GM19238 (cell line): ENCODE data around the gene ECHDC3.
A peak's percentile ranks its signal among the peaks of the same experiment; 100 is the strongest.
"Not testable (repeated sequence)": the region's sequence is repeated elsewhere in the genome, so short reads cannot be mapped to it uniquely, and the experiment has no call there.

Source experiments
- DNase-seq: peaks from one replicate; pipeline ENCODE4 v3.0.0; 2011; ENCODE audit warnings: low spot score; ENCODE audit not compliant: insufficient read length

ECHDC3 gene

DNA sequence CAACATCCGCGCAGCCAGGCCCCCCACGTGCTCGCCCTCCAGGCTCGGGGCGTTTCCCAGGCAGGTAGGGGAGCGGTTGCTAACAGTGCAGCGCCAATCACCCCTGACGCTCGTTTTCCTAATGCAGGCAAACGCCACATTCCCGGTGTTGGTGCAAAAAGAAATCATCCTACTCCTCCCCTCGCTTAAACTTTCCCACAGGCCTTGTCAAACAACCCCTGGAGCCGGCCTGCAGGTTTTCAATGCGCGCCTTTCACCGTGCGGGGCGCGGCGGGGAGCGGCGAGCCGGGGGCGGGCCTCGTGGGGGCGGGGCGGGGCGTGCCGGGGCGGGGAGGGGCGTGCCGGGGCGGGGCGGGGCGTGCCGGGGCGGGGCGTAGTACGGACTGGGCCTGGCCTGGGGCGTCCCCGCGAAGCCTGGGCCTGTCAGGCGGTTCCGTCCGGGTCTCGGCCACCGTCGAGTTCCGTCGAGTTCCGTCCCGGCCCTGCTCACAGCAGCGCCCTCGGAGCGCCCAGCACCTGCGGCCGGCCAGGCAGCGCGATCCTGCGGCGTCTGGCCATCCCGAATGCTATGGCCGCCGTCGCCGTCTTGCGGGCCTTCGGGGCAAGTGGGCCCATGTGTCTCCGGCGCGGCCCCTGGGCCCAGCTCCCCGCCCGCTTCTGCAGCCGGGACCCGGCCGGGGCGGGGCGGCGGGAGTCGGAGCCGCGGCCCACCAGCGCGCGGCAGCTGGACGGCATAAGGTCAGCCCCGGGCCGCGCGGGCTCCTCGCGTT, at the start of gene ECHDC3:
Gene ECHDC3 (plus strand): TSS at position 374 of the 770 bp plus-strand sequence. CDS start 195 bp downstream, at position 569.
- peak; percentile 84 for DNase-seq

DNA sequence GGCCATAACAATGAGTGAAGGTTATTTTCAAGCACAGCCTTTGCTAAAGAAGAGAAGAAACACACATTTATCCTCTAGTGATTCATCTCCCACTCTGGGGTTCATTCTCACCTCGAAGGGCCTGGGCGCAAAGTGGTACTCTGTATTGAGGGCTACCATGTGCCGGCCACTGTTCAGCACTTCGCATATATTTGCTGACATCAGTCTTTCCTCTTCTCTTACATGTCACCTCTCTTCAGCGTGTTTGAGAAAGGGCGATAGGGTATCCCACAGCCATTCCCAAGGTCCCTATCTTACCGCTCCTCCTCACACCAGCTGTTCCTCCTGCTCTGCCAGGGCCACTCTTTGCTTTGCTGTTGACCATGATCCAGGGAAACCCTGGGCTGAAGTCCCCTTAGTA, 48.8 kb upstream of the ECHDC3 start:
- DNase-seq: no peak

- DNase-seq: no peak
Observed at GRCh38 chr10:11695779-11696178, 46.4 kb upstream of the ECHDC3 start.

DNA sequence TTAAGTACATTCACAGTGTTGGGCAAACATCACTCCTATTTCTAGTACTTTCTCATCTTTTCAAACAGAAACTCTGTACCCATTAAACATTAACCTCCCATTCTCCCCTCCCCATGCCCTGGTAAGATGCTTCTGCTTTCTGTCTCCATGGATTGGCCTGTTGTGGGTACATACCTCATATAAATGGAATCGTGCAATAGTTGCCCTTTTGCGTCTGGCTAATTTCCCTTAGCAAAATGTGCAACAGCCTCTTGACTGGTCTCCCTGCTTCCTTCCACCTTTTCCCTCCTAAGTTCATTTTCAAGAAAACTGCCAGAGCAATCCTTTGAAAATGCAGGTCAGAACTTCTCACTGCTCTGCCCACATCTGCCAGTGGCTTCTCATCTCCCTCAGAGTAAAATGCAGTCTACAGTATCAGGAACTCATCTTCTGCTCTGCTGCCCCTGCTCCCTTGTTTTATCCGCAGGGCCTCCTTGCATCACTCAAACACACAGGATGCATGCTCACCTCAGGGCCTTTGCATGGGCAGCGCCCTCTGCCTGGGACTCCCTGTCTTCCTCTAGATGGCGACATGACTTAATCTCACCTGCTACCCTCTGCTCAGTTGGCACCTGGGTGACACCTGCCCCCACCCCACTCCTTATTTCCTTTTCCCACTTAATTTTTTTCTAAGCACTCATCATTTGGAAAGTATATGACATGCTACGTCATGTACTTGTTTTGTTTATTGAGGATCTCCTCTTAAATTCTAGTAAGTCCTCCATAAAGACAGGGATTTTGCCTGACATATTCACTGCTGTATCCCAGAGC, 44.3 kb upstream of the ECHDC3 start:
- peak; percentile 29 for DNase-seq

DNA sequence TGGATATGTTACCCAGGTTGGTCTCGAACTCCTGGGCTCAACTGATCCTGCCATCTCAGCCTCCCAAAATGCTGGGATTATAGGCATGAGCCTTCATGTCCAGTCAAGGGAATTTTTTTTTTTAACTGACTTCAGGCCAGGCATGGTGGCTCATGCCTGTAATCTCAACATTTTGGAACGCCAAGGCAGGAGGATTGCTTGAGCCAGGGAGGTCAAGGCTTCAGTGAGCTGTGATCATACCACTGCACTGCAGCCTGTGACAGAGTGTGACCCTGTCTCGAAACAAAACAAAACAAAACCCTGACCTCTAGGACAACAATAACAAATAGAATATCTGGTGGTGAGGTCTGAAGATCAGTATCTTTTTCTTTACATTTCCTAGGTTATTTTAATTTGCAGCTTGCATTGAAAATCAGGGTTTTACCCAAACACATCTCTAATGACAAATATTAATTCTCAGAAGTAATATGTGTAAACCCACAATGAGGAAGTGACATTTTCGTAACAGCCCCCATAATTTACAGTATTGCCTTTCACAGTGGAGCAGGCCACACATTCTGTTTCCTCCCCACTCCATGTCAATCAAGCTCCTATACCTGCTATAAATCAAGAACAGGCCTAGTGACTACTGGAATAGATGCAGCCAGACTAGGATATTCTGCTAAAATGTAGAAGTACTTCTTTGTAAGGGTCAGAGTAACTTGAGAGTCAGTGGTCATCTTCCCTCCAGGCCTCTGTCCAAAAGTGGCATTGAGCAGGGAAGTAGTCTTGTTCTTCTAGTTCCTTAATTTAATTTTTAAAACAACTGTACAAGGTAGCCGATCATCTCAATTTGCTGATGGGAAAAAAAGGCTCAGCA, 43.3 kb upstream of the ECHDC3 start:
- peak; percentile 56 for DNase-seq

DNA sequence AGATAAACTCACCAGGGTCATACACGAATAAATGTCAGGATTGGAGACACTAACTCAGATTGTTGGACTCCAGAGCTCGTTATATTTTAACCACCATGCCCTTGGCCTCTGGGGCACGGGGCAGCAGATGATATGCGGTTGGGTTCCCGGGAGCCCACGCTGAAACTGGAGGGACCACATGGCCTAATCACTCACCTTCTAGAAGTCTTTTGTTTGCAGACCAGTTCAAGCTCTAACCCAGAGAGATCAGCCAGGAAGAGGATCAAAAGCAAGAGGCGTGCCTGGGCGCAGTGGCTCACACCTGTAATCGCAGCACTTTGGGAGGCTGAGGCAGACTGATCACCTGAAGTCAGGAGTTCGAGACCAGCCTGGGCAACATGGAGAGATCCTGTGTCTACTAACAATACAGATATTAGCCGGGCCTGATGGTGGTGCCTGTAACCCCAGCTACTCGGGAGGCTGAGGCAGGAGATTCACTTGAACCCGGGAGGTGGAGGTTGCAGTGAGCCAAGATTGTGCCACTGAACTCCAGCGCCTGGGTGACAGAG, 42.6 kb upstream of the ECHDC3 start:
- DNase-seq: no peak

- DNase-seq: no peak
Observed at GRCh38 chr10:11700539-11700938, 41.6 kb upstream of the ECHDC3 start.

GRCh38 chr10:11701451-11702095, 40.6 kb upstream of the ECHDC3 start:
- no peak for DNase-seq

DNA sequence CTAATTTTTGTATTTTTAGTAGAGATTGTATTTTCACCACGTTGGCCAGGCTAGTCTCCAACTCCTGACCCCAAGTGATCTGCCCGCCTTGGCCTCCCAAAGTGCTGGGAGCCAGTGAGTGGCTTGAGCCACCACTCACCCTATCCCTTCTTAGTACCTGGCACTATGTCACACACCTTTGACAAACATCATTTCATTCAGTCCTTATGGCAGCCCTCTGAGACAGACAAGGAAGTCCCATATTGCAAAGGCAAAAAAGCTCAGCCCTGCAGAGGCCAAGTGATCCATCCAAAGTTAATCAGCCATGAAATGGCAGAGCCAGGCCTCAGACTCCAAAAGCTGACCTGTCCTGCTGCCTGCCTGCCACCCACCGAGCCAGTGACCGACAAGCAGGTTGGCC, 39.9 kb upstream of the ECHDC3 start:
- no peak for DNase-seq

DNA sequence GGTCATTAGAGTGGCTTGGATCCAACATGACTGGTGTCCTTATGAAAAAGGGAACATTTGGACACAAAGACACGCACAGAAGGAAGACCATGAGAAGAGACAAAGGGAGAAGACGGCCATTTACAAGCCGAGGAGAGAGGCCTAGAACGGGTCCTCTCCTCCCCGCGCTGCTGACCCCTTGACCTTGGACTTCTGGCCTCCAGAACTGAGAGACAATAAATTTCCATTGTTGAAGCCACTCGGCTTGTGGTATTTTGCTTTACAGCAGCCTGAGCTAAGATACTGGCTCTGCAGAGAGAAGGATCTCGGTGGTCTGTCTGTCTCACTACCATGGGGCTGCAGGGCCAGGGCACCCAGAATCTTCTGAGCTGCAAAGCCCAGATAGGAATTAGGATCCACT, 38.1 kb upstream of the ECHDC3 start:
- DNase-seq: no peak

DNA sequence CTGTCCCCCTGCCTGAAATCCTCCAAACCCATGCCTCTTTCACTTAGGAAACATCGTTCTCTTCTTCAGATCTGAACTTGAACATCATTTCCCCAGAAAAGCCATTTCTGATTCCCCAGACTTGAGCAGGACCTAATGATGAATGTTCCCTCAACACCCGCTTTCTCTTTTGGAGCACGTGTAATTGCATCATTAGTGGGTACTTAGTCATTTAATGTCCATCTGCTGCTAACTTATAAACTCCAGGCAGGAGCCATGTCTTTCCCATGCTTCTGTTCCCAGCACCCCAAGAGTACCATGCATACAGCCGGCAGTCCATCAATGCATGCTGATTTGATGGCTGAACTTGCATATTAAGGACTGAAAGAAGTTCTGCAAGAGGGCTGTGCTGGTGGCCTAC, 36.5 kb upstream of the ECHDC3 start:
- no peak for DNase-seq

DNA sequence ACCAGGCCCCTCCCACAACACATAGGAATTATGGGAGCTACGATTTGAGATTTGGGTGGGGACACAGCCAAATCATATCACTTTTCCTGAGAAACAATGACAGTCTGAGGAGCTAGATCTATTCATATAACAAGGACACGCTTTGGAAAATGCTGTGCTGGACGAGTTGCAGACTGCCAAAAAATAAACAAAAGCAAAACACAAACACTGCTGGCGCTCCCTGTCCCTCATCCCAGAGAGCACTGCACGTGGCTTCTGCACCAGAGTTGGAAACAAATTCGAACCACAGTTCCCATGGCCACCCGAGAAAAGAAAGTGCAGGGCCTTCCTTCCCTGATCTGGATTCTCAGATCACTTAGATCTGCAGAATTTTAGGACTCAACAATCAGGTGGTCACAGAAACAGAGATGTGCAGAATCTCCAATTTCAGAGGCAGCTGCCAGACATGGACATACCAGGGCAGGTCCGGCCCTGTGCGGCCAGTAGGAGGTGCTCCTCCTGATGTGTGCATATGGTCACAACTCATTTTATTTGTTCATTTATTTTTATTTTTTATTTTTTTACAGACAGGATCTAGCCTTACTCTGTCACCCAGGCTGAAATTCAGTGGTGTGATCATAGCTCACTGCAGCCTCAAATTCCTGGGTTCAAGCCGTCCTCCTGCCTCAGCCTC, 35.2 kb upstream of the ECHDC3 start:
- DNase-seq: no peak

DNA sequence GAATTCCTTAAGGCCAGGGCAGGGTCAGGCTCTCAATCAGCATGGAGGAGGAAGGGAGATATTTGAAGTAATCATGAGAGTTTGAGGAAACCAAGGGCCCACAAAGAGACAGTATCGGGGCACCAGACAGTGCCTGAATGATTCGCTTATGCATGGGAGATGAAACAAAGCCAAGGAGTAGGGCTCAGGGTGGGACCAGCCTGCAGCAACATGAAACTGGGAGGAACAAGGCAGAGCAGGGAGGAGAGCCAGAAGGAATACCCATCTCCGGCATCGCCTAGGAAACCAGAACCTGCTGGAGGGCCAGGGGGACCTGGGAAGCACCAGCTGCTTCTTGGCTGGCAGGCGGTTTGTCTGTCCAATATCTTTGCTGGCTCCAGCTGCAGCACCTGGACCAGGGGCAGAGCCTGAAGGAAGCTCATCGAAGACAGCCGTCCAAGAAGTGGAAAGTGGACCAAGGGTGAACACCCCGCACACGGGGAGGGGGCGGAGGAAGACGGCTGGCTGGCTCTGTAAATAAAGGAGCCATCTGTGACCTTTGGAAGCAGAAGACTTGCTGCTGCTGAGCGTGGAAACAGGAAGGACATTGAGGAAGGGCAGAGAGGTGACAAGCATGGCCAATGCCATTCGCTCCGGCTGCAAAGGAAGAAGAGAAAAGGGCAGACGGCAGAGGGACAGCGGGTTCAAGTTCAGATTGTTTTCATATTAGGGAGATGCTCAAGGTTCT, 34.4 kb upstream of the ECHDC3 start:
- DNase-seq: no peak

GRCh38 chr10:11708801-11709200, 33.4 kb upstream of the ECHDC3 start:
- not testable (repeated sequence) for DNase-seq

DNA sequence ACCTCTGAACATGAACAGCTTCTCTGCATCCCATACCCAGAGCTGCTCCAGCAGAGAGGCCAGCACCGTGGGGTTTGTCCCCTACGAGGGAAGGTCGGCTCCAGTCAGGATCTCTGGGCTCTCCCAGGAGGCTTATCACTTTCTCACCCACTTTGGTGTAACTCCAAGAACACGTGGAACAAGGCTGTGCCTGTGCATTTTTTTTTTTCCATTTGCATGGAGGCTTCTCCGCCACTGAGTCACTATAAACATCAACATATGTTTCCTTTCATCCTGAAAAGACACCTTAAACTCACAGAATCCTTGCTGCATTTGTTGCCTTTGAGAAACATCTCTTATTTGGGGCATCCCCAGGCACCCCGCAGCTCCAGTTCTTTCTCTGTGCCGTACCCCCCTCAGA, 29.4 kb upstream of the ECHDC3 start:
- DNase-seq: no peak

DNA sequence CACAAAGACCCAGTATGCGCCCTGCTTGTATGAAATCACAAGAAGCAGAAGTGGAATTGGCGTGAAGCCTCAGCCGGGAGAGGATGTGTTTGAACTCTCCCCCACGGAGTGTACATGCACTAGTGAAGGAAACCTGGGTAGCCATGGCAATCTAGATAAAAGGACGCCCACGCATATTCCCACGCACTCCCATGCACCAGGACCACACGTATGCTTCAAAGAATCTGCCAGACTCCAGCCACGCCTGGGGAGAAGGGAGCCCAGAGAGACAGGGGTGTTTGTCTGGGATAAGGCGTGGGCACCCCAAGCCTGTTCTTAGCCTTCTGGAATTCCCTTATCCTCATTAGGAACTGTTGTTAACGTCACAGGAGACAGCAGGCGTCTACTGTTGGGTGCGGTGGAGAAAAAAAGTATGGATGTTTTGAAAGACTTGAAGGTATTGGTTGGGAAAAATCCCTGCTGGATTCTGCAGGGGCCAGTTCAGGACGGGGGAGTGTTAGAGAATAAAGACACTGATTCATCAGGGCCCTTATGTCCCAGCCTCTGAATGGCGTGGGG, 28.9 kb upstream of the ECHDC3 start:
- no peak for DNase-seq

DNA sequence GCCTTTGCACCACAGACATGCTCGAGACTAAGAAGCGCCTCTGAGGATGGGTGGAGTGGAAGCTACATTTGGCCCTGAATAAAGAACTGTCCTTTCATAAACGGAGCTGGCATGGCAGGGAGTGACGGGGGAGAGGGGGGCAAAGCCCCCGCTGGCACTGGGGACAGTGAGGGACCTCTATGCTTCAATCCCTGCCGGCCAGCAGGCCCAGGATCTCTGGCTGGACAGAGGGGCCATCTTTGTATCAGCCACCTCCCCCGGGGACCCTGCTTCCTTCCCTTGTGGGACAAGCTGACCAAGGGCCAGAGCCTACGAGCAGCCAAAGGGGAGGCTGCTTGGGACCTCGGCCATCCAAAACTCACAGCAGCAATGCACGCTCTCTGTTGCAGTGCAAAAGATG, 28.2 kb upstream of the ECHDC3 start:
- no peak for DNase-seq

DNA sequence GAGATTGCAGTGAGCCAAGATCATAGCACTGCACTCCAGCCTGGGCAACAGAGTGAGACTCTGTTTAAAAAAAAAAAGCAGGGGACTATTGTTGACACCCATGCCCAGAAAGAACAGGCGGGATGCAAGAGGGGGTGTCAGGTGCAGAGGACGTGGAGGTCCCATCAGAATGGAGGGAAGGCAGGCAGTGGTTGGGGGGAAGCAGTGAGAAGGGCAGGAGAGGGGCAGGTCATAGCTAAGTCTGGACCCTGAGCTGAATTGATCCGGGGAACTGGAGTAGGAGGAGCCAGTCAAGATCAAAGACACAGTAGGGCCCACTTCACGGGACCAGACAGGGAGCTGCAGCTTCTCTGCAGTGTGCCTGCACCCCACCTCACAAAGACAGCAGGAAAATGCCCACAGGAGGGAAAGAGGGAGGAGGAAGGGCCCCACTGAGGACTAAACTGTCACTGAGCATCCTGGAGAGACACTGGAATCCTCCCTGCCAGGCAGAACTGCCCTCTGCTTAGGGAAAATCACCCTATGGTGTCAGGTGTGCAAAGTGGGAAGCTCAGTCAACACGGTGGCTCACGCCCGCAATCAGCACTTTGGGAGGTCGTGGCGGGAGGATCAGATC, 27.3 kb upstream of the ECHDC3 start:
- no peak for DNase-seq
